Activated effector memory CD4-positive, alpha-beta T cell treated with anti-CD3 and anti-CD28 coated beads, Interleukin-2, amount 50 U/mL, for 16 hours (primary cell): ENCODE results near the gene XPOT.

Experiments used
- DNase-seq: peaks from one replicate; pipeline ENCODE4 v3.0.0-alpha.2; 2020

Gene XPOT

GRCh38 chr12:64419696-64420095 lies 15.5 kb downstream of the XPOT start:
- no peak for DNase-seq

GRCh38 chr12:64427988-64428387 lies 23.8 kb downstream of the XPOT start:
- DNase-seq = no peak

GRCh38 chr12:64428956-64429355 lies 24.8 kb downstream of the XPOT start:
- DNase-seq = no peak

GRCh38 chr12:64430886-64431285 lies 26.7 kb downstream of the XPOT start:
- DNase-seq = no peak

- DNase-seq = no peak
Observed at GRCh38 chr12:64431791-64432190, 27.6 kb downstream of the XPOT start.

- DNase-seq = no peak
Observed at GRCh38 chr12:64433915-64434314, 29.7 kb downstream of the XPOT start.

- DNase-seq = no peak
Observed at GRCh38 chr12:64440100-64440499, 35.9 kb downstream of the XPOT start.

- no peak for DNase-seq
Observed at GRCh38 chr12:64445490-64445889, 41.3 kb downstream of the XPOT start.

GRCh38 chr12:64446295-64446694 lies 42.1 kb downstream of the XPOT start:
- no peak for DNase-seq

GRCh38 chr12:64450057-64450640 lies 46.0 kb downstream of the XPOT start:
- DNase-seq = no peak

- no peak for DNase-seq
Observed at GRCh38 chr12:64450711-64451486, 46.7 kb downstream of the XPOT start.

- DNase-seq = peak; percentile 89
Observed at GRCh38 chr12:64451687-64452558, 47.7 kb downstream of the XPOT start, which contains the start of gene TBK1. TSS of gene TBK1 (plus strand) at chr12:64452120. CDS start at chr12:64455871, 3,751 bp downstream.

- no peak for DNase-seq
Observed at GRCh38 chr12:64452559-64453329, 48.6 kb downstream of the XPOT start.

- DNase-seq = no peak
Observed at GRCh38 chr12:64455506-64455905, 51.3 kb downstream of the XPOT start.

GRCh38 chr12:64456119-64456518 lies 51.9 kb downstream of the XPOT start:
- no peak for DNase-seq

- peak; percentile 69 for DNase-seq
Observed at GRCh38 chr12:64457032-64457431, 52.8 kb downstream of the XPOT start.

- no peak for DNase-seq
Observed at GRCh38 chr12:64457466-64457865, 53.3 kb downstream of the XPOT start.

- no peak for DNase-seq
Observed at GRCh38 chr12:64457923-64458322, 53.7 kb downstream of the XPOT start.

GRCh38 chr12:64459394-64459891 lies 55.3 kb downstream of the XPOT start:
- DNase-seq = no peak

GRCh38 chr12:64461634-64462414 lies 57.6 kb downstream of the XPOT start:
- no peak for DNase-seq

- no peak for DNase-seq
Observed at GRCh38 chr12:64466178-64466577, 62.0 kb downstream of the XPOT start.

GRCh38 chr12:64468966-64469365 lies 64.8 kb downstream of the XPOT start:
- DNase-seq = no peak
